HCT116 (cell line): Measurements from ENCODE around the gene COMMD3. TPM values are rescaled to one million over a fixed set of nuclear protein-coding genes. Genes with fewer than 3 reads are reported as not detected.

Source experiments
- ATAC-seq: fragments of 200-7000 bp; cut with Tn5 transposase; 2 replicates; pipeline ENCODE4 v1.9.1; 2020; ENCODE audit warnings: mild to moderate bottlenecking, moderate library complexity
- BruUV-seq: library from RNA; stranded (reverse); fragments of 400-500 nt; replicated peaks from 2 replicates; lab custom pipeline; 2021; lab: Mats Ljungman, UMichigan
- CTCF ChIA-PET: fragments of 300-600 bp; sonication (Branson Sonifier 250); formaldehyde crosslinking; loops from one replicate; lab custom pipeline; 2021; ENCODE audit warnings: antibody characterized with exemption; lab: Charles Lee
- POLR2A ChIA-PET: fragments of 300-600, 350-600 bp; sonication (Branson Sonifier 250); formaldehyde crosslinking; loops from one replicate; lab custom pipeline; 2021; ENCODE audit warnings: antibody characterized with exemption; lab: Charles Lee
- RAD21 ChIA-PET, 2 experiments: fragments of 300-600 bp; sonication (Branson Sonifier 250); formaldehyde crosslinking; loops; one replicate each; lab custom pipeline; 2023; ENCODE audit warnings: low total read pairs in 2 of 2; ENCODE audit not compliant: uncharacterized antibody in 2 of 2, unreplicated experiment in 2 of 2, low non-redundant PET in 1 of 2; lab: Charles Lee
- DNase-seq: peaks from one replicate; pipeline ENCODE4 v3.0.0-alpha.2; 2010; ENCODE audit warnings: low read depth, low spot score
- H2AFZ ChIP-seq: fragments of 200-600 bp; shearing (Covaris generic), sonication (generic); 2 replicates; pipeline ENCODE4 v1.6.1; 2017; ENCODE audit warnings: low read depth, mixed run types, mixed read lengths, antibody characterized with exemption, low read length; ENCODE audit not compliant: poor library complexity, severe bottlenecking
- H3K27ac ChIP-seq: 2 replicates; pipeline ENCODE4 v1.5.1; 2012; ENCODE audit warnings: low read depth, low read length
- H3K27me3 ChIP-seq: fragments of 200-600 bp; sonication (generic); 2 replicates; pipeline ENCODE4 v1.6.1; 2016; ENCODE audit warnings: mixed run types, low read length, mixed read lengths; ENCODE audit not compliant: insufficient read depth
- H3K36me3 ChIP-seq, 2 experiments: fragments of 200-500 bp in 1 of 2; fragments of 200-600 bp in 1 of 2; sonication (Bioruptor generic) in 1 of 2; sonication (generic) in 1 of 2; 2 replicates each; pipeline versions ENCODE4 v1.5.1 to v1.6.1; 2014 to 2016; ENCODE audit warnings: low read length in 2 of 2, inconsistent platforms in 1 of 2, mixed read lengths in 1 of 2, mixed run types in 1 of 2; ENCODE audit not compliant: insufficient read depth in 2 of 2, control insufficient read depth in 1 of 2
- H3K4me1 ChIP-seq, 2 experiments: fragments of 200-600 bp in 1 of 2; sonication (generic) in 1 of 2; 2 replicates each; pipeline versions ENCODE4 v1.5.1 to v1.6.1; 2012 to 2017; ENCODE audit warnings: low read length in 2 of 2, inconsistent platforms in 1 of 2, mild to moderate bottlenecking in 1 of 2, mixed read lengths in 1 of 2, mixed run types in 1 of 2, moderate library complexity in 1 of 2; ENCODE audit not compliant: insufficient read depth in 2 of 2, control insufficient read depth in 1 of 2
- H3K4me2 ChIP-seq: fragments of 200-600 bp; sonication (generic); 2 replicates; pipeline ENCODE4 v1.6.1; 2017; ENCODE audit warnings: mixed run types, low read length, mixed read lengths
- H3K4me3 ChIP-seq, 2 experiments: fragments of 200-600 bp in 1 of 2; sonication (generic) in 1 of 2; replicated peaks in 1 of 2; 2 replicates each; pipeline ENCODE4 v1.5.1; 2011 to 2016; ENCODE audit warnings: low read length in 2 of 2, control low read depth in 1 of 2, low read depth in 1 of 2, mild to moderate bottlenecking in 1 of 2, mixed read lengths in 1 of 2, mixed run types in 1 of 2
- H3K79me2 ChIP-seq: fragments of 200-600 bp; sonication (generic); 2 replicates; pipeline ENCODE4 v1.6.1; 2017; ENCODE audit warnings: mild to moderate bottlenecking, mixed run types, low read length, moderate library complexity, mixed read lengths; ENCODE audit not compliant: insufficient read depth
- H3K9ac ChIP-seq: fragments of 200-600 bp; sonication (generic); 2 replicates; pipeline ENCODE4 v1.6.1; 2016; ENCODE audit warnings: low read length, mixed read lengths
- H3K9me2 ChIP-seq: fragments of 200-600 bp; sonication (generic), shearing (Covaris generic); 2 replicates; pipeline ENCODE4 v1.6.1; 2017; ENCODE audit warnings: mixed run types, mild to moderate bottlenecking, moderate library complexity; ENCODE audit not compliant: insufficient read depth
- H3K9me3 ChIP-seq, 2 experiments: fragments of 200-500 bp in 1 of 2; fragments of 200-600 bp in 1 of 2; sonication (Bioruptor generic) in 1 of 2; sonication (generic) in 1 of 2; 2 replicates each; pipeline ENCODE4 v1.6.1; 2014 to 2017; ENCODE audit warnings: low read length in 2 of 2, mixed read lengths in 2 of 2, inconsistent platforms in 1 of 2, low read depth in 1 of 2, mild to moderate bottlenecking in 1 of 2, mixed run types in 1 of 2, moderate library complexity in 1 of 2; ENCODE audit not compliant: control insufficient read depth in 1 of 2, insufficient read depth in 1 of 2
- H4K20me1 ChIP-seq: fragments of 200-600 bp; sonication (generic), shearing (Covaris generic); 2 replicates; pipeline ENCODE4 v1.6.1; 2017; ENCODE audit warnings: mixed run types, mild to moderate bottlenecking, moderate library complexity; ENCODE audit not compliant: insufficient read depth
- CBX3 ChIP-seq: IDR thresholded peaks from 2 replicates; pipeline ENCODE4 v1.6.1; 2012; ENCODE audit warnings: low read depth
- EGR1 ChIP-seq: IDR thresholded peaks from 2 replicates; pipeline ENCODE4 v1.6.1; 2012; ENCODE audit warnings: low read depth
- EZH2phosphoT487 ChIP-seq: fragments of 200-600 bp; IDR thresholded peaks from 2 replicates; pipeline ENCODE4 v1.6.1; 2018; ENCODE audit warnings: antibody characterized with exemption, borderline replicate concordance
- FOSL1 ChIP-seq: IDR thresholded peaks from 2 replicates; pipeline ENCODE4 v1.6.1; 2012; ENCODE audit warnings: low read depth
- JUND ChIP-seq: IDR thresholded peaks from 2 replicates; pipeline ENCODE4 v1.6.1; 2012
- SP1 ChIP-seq: IDR thresholded peaks from 2 replicates; pipeline ENCODE4 v1.6.1; 2012; ENCODE audit warnings: low read depth
- SRF ChIP-seq: IDR thresholded peaks from 2 replicates; pipeline ENCODE4 v1.6.1; 2012; ENCODE audit warnings: low read depth
- TCF7L2 ChIP-seq: IDR thresholded peaks from 2 replicates; pipeline ENCODE4 v1.7.0; 2011; ENCODE audit warnings: borderline replicate concordance, inconsistent platforms; ENCODE audit not compliant: insufficient read depth, insufficient read length; ENCODE audit errors: extremely low read depth
- YY1 ChIP-seq: IDR thresholded peaks from 2 replicates; pipeline ENCODE4 v1.6.1; 2011; ENCODE audit warnings: low read length, low read depth, moderate library complexity, mild to moderate bottlenecking; ENCODE audit not compliant: insufficient replicate concordance; ENCODE audit errors: extremely low read depth
- ZNF274 ChIP-seq: fragments of 200-500 bp; sonication (Bioruptor generic); IDR thresholded peaks from 2 replicates; pipeline ENCODE4 v1.6.1; 2014; ENCODE audit warnings: mild to moderate bottlenecking, low read depth, low read length, inconsistent platforms
- intact Hi-C: fragments of 100-400 bp; cut with micrococcal nuclease; formaldehyde crosslinking; loops from 2 replicates; pipeline ENCODE4 v1.10.0; 2022
- total RNA-seq: library from RNA; stranded (reverse); gene quantifications from one replicate; pipeline ENCODE4 v1.2.1, GENCODE V29; 2021; ENCODE audit not compliant: unreplicated experiment
- TF ChIP-seq, protein P1 (sequence below): IDR thresholded peaks from 2 replicates; pipeline ENCODE4 v1.6.1; 2012; ENCODE audit warnings: low read depth
- TF ChIP-seq, protein P2 (sequence below): IDR thresholded peaks from 2 replicates; pipeline ENCODE4 v1.6.1; 2011; ENCODE audit warnings: mild to moderate bottlenecking, low read length, moderate library complexity; ENCODE audit not compliant: insufficient replicate concordance; ENCODE audit errors: extremely low read depth
- TF ChIP-seq, protein P3 (sequence below), 3 experiments: fragments of 200-600 bp in 1 of 3; sonication (generic) in 1 of 3; IDR thresholded peaks in 2 of 3; conservative IDR thresholded peaks in 1 of 3; 2 replicates each; pipeline ENCODE4 v1.5.1; 2012 to 2017; ENCODE audit warnings: low read depth in 2 of 3, low read length in 2 of 3, antibody characterized with exemption in 1 of 3, borderline replicate concordance in 1 of 3, control low read depth in 1 of 3, mild to moderate bottlenecking in 1 of 3, mixed read lengths in 1 of 3, mixed run types in 1 of 3, moderate library complexity in 1 of 3; ENCODE audit not compliant: insufficient read depth in 1 of 3
- TF ChIP-seq, protein P4 (sequence below): IDR thresholded peaks from 2 replicates; pipeline ENCODE4 v1.6.1; 2012

COMMD3 gene
- total RNA-seq, 1 experiment from 2014 or later: 43.0 TPM

DNA sequence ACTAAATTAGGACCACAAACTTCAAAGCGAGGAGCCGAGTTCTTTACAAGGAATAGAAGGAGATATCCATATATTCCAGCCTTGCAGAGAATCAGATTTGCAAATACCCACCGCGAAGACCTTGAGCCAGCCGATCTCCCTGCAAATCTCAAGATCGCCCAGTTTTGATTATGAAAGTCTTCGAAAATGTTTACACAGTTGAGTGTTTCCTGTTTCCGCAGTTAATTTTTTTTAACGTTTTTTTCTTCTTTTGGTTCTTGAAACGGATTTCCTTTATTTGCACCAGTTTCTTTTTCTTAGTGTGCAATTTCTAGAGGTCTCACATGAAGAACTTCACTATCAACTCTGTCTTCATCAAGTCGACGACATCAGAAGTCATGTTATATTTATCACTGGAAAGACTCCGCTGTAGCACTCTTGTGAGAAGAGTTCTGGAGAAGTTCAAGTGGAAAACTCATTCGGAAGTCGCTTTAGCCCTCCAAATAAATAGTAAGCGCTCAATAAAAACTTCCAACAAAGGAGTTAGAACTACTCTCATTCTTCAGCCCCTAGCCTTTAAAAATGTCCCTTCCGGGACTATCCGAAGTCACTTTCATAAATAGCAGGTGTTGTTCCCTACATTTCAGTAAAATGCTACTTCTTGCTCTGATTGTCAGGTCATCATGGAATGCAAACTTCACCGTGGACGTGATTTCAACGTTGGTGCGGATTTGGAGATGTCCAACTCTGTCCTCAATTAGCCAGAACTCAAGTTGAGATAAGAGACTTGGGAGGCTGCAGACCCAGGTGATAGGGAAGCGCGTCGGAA, 17.2 kb downstream of the COMMD3 start:
- H3K9me3 ChIP-seq: no peaks in the 10 kb centered on the region
- no peak overlapping the region for H2AFZ ChIP-seq
- CTCF ChIA-PET: no interaction called here
- intact Hi-C loops: no loop called here
- H3K4me1 ChIP-seq: no peaks in the 10 kb centered on the region
- no TSS peak for BruUV-seq
- no peaks in the 10 kb centered on the region for H3K9me2 ChIP-seq
- no peak for ATAC-seq
- TF ChIP-seq SRF (no peak), CBX3 (no peak), FOSL1 (no peak), TCF7L2 (no peak), ZNF274 (no peak), YY1 (no peak), EZH2phosphoT487 (no peak), EGR1 (no peak), SP1 (no peak), JUND (no peak)
- TF ChIP-seq, protein P1, sequence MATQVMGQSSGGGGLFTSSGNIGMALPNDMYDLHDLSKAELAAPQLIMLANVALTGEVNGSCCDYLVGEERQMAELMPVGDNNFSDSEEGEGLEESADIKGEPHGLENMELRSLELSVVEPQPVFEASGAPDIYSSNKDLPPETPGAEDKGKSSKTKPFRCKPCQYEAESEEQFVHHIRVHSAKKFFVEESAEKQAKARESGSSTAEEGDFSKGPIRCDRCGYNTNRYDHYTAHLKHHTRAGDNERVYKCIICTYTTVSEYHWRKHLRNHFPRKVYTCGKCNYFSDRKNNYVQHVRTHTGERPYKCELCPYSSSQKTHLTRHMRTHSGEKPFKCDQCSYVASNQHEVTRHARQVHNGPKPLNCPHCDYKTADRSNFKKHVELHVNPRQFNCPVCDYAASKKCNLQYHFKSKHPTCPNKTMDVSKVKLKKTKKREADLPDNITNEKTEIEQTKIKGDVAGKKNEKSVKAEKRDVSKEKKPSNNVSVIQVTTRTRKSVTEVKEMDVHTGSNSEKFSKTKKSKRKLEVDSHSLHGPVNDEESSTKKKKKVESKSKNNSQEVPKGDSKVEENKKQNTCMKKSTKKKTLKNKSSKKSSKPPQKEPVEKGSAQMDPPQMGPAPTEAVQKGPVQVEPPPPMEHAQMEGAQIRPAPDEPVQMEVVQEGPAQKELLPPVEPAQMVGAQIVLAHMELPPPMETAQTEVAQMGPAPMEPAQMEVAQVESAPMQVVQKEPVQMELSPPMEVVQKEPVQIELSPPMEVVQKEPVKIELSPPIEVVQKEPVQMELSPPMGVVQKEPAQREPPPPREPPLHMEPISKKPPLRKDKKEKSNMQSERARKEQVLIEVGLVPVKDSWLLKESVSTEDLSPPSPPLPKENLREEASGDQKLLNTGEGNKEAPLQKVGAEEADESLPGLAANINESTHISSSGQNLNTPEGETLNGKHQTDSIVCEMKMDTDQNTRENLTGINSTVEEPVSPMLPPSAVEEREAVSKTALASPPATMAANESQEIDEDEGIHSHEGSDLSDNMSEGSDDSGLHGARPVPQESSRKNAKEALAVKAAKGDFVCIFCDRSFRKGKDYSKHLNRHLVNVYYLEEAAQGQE: no peak
- TF ChIP-seq, protein P2, sequence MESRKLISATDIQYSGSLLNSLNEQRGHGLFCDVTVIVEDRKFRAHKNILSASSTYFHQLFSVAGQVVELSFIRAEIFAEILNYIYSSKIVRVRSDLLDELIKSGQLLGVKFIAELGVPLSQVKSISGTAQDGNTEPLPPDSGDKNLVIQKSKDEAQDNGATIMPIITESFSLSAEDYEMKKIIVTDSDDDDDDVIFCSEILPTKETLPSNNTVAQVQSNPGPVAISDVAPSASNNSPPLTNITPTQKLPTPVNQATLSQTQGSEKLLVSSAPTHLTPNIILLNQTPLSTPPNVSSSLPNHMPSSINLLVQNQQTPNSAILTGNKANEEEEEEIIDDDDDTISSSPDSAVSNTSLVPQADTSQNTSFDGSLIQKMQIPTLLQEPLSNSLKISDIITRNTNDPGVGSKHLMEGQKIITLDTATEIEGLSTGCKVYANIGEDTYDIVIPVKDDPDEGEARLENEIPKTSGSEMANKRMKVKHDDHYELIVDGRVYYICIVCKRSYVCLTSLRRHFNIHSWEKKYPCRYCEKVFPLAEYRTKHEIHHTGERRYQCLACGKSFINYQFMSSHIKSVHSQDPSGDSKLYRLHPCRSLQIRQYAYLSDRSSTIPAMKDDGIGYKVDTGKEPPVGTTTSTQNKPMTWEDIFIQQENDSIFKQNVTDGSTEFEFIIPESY: no peak
- TF ChIP-seq, protein P3, sequence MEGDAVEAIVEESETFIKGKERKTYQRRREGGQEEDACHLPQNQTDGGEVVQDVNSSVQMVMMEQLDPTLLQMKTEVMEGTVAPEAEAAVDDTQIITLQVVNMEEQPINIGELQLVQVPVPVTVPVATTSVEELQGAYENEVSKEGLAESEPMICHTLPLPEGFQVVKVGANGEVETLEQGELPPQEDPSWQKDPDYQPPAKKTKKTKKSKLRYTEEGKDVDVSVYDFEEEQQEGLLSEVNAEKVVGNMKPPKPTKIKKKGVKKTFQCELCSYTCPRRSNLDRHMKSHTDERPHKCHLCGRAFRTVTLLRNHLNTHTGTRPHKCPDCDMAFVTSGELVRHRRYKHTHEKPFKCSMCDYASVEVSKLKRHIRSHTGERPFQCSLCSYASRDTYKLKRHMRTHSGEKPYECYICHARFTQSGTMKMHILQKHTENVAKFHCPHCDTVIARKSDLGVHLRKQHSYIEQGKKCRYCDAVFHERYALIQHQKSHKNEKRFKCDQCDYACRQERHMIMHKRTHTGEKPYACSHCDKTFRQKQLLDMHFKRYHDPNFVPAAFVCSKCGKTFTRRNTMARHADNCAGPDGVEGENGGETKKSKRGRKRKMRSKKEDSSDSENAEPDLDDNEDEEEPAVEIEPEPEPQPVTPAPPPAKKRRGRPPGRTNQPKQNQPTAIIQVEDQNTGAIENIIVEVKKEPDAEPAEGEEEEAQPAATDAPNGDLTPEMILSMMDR (IDR thresholded peaks at IDR 0.05 in 2 of 3, conservative IDR thresholded peaks at IDR 0.05 in 1 of 3; ENCODE audit: borderline replicate concordance in 1 of 3, insufficient read depth in 1 of 3, low read depth in 2 of 3, low read length in 2 of 3): no peak
- TF ChIP-seq, protein P4, sequence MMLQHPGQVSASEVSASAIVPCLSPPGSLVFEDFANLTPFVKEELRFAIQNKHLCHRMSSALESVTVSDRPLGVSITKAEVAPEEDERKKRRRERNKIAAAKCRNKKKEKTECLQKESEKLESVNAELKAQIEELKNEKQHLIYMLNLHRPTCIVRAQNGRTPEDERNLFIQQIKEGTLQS: no peak
- POLR2A ChIA-PET: no interaction called here
- H3K4me3 ChIP-seq: no peak overlapping the region
- no peak overlapping the region for H3K27ac ChIP-seq
- H3K4me2 ChIP-seq: no peak overlapping the region
- peaks cover 13 to 15% of the 10 kb centered on the region in 2 experiments; a peak in 3 of 4 replicates for H3K36me3 ChIP-seq
- RAD21 ChIA-PET: no interaction called here
- H3K79me2 ChIP-seq: peaks cover 6% of the 10 kb centered on the region; the same call in 1 of the 2 replicates
- H3K9ac ChIP-seq: no peak overlapping the region
- DNase-seq: no peak
- H3K27me3 ChIP-seq: 0 out of 2 replicates have a peak, but pooled peaks cover 3% of the 10 kb centered on the region
- H4K20me1 ChIP-seq: no peaks in the 10 kb centered on the region
